Neuronal stem cell (in vitro differentiated cells): ENCODE measurements around the gene P3H2. TPM values are rescaled to one million over a fixed set of nuclear protein-coding genes. Genes with fewer than 3 reads are reported as not detected.

Source experiments
- DNase-seq: peaks from one replicate; pipeline ENCODE4 v3.0.0-alpha.2; 2013; ENCODE audit warnings: low spot score
- H2AFZ ChIP-seq: one replicate; pipeline ENCODE4 v1.6.1; 2013; ENCODE audit warnings: mild to moderate bottlenecking, low read length, inconsistent platforms
- H2AK5ac ChIP-seq: 2 replicates; pipeline ENCODE4 v1.6.1; 2013; ENCODE audit warnings: low read depth, mild to moderate bottlenecking, inconsistent platforms, low read length, moderate library complexity, mixed read lengths
- H2BK120ac ChIP-seq: 2 replicates; pipeline ENCODE4 v1.6.1; 2013; ENCODE audit warnings: low read depth, mild to moderate bottlenecking, inconsistent platforms, low read length, moderate library complexity, mixed read lengths
- H2BK12ac ChIP-seq: one replicate; pipeline ENCODE4 v1.6.1; 2013; ENCODE audit warnings: low read length, inconsistent platforms
- H2BK15ac ChIP-seq: 2 replicates; pipeline ENCODE4 v1.6.1; 2013; ENCODE audit warnings: mild to moderate bottlenecking, low read length, inconsistent platforms, mixed read lengths
- H2BK5ac ChIP-seq: one replicate; pipeline ENCODE4 v1.6.1; 2013; ENCODE audit warnings: inconsistent platforms, mild to moderate bottlenecking, low read length, moderate library complexity
- H3K14ac ChIP-seq: one replicate; pipeline ENCODE4 v1.6.1; 2013; ENCODE audit warnings: low read length, inconsistent platforms
- H3K18ac ChIP-seq: 2 replicates; pipeline ENCODE4 v1.6.1; 2013; ENCODE audit warnings: low read length, inconsistent platforms
- H3K23ac ChIP-seq: 2 replicates; pipeline ENCODE4 v1.6.1; 2013; ENCODE audit warnings: low read depth, mild to moderate bottlenecking, mixed read lengths, low read length, inconsistent platforms; ENCODE audit not compliant: poor library complexity
- H3K27ac ChIP-seq: replicated peaks from 3 replicates; pipeline ENCODE4 v1.5.1; 2013; ENCODE audit warnings: low read length, inconsistent platforms
- H3K27me3 ChIP-seq, 3 experiments: 2 replicates each; pipeline ENCODE4 v1.6.1; 2013; ENCODE audit warnings: low read length in 3 of 3, mild to moderate bottlenecking in 2 of 3, inconsistent platforms in 1 of 3, low read depth in 1 of 3, mixed read lengths in 1 of 3, moderate library complexity in 1 of 3; ENCODE audit not compliant: control insufficient read depth in 3 of 3, insufficient read depth in 3 of 3
- H3K36me3 ChIP-seq, 2 donors: replicated peaks in 1 of 2; 2 replicates each; pipeline ENCODE4 v1.6.1; 2013; ENCODE audit warnings: low read length in 2 of 2; ENCODE audit not compliant: control insufficient read depth in 2 of 2, insufficient read depth in 2 of 2
- H3K4ac ChIP-seq: 2 replicates; pipeline ENCODE4 v1.6.1; 2013; ENCODE audit warnings: inconsistent platforms, mild to moderate bottlenecking, low read length, moderate library complexity
- H3K4me1 ChIP-seq, 2 donors: 1 replicate in 1 of 2; 2 replicates in 1 of 2; pipeline ENCODE4 v1.6.1; 2013; ENCODE audit warnings: low read length in 2 of 2, low read depth in 1 of 2; ENCODE audit not compliant: control insufficient read depth in 2 of 2, insufficient read depth in 1 of 2
- H3K4me2 ChIP-seq: one replicate; pipeline ENCODE4 v1.6.1; 2013; ENCODE audit warnings: mild to moderate bottlenecking, low read length, inconsistent platforms; ENCODE audit not compliant: insufficient read depth, poor library complexity, severe bottlenecking
- H3K4me3 ChIP-seq, 2 donors: 2 replicates each; pipeline ENCODE4 v1.5.1; 2013; ENCODE audit warnings: low read length in 2 of 2, mild to moderate bottlenecking in 2 of 2, inconsistent platforms in 1 of 2, moderate library complexity in 1 of 2
- H3K79me1 ChIP-seq: one replicate; pipeline ENCODE4 v1.6.1; 2013; ENCODE audit warnings: low read depth, mild to moderate bottlenecking, inconsistent platforms, low read length, moderate library complexity
- H3K9ac ChIP-seq: one replicate; pipeline ENCODE4 v1.6.1; 2013; ENCODE audit warnings: mild to moderate bottlenecking, low read depth, low read length, inconsistent platforms; ENCODE audit not compliant: poor library complexity
- H3K9me3 ChIP-seq, 2 donors: replicated peaks in 1 of 2; 2 replicates each; pipeline versions ENCODE3 to v1.6.1; 2013; ENCODE audit warnings: low read length in 2 of 2, mild to moderate bottlenecking in 2 of 2, inconsistent platforms in 1 of 2, low read depth in 1 of 2, mixed read lengths in 1 of 2, moderate library complexity in 1 of 2; ENCODE audit not compliant: control insufficient read depth in 2 of 2, insufficient read depth in 1 of 2
- H4K8ac ChIP-seq: one replicate; pipeline ENCODE4 v1.6.1; 2013; ENCODE audit warnings: low read depth, mild to moderate bottlenecking, inconsistent platforms, low read length, moderate library complexity
- H4K91ac ChIP-seq: one replicate; pipeline ENCODE4 v1.6.1; 2013; ENCODE audit warnings: low read length, low read depth, mild to moderate bottlenecking, inconsistent platforms; ENCODE audit not compliant: poor library complexity
- WGBS, 2 donors: extraction: QIAGEN DNeasy Blood & Tissue Kit; methylation state at CpG; one replicate each; pipeline ENCODE4 v1.1.7; 2013; ENCODE audit warnings: missing lambda C conversion rate in 2 of 2, mixed read lengths in 1 of 2; ENCODE audit not compliant: insufficient read length in 2 of 2, insufficient replicate concordance in 1 of 2; ENCODE audit errors: extremely low coverage in 2 of 2; 5-methylcytosine and 5-hydroxymethylcytosine counted together
- polyA plus RNA-seq, 2 experiments: library from polyadenylated mRNA; stranded (reverse); fragments of 200-250 nt; gene quantifications; one replicate each; pipeline ENCODE4 v1.2.3, GENCODE V29; 2013

P3H2 gene, protein sequence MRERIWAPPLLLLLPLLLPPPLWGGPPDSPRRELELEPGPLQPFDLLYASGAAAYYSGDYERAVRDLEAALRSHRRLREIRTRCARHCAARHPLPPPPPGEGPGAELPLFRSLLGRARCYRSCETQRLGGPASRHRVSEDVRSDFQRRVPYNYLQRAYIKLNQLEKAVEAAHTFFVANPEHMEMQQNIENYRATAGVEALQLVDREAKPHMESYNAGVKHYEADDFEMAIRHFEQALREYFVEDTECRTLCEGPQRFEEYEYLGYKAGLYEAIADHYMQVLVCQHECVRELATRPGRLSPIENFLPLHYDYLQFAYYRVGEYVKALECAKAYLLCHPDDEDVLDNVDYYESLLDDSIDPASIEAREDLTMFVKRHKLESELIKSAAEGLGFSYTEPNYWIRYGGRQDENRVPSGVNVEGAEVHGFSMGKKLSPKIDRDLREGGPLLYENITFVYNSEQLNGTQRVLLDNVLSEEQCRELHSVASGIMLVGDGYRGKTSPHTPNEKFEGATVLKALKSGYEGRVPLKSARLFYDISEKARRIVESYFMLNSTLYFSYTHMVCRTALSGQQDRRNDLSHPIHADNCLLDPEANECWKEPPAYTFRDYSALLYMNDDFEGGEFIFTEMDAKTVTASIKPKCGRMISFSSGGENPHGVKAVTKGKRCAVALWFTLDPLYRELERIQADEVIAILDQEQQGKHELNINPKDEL
- 3.1 TPM for polyA plus RNA-seq (2013, experiment 1 of 2)
- polyA plus RNA-seq (2013, experiment 2 of 2) = 2.9 TPM

DNA sequence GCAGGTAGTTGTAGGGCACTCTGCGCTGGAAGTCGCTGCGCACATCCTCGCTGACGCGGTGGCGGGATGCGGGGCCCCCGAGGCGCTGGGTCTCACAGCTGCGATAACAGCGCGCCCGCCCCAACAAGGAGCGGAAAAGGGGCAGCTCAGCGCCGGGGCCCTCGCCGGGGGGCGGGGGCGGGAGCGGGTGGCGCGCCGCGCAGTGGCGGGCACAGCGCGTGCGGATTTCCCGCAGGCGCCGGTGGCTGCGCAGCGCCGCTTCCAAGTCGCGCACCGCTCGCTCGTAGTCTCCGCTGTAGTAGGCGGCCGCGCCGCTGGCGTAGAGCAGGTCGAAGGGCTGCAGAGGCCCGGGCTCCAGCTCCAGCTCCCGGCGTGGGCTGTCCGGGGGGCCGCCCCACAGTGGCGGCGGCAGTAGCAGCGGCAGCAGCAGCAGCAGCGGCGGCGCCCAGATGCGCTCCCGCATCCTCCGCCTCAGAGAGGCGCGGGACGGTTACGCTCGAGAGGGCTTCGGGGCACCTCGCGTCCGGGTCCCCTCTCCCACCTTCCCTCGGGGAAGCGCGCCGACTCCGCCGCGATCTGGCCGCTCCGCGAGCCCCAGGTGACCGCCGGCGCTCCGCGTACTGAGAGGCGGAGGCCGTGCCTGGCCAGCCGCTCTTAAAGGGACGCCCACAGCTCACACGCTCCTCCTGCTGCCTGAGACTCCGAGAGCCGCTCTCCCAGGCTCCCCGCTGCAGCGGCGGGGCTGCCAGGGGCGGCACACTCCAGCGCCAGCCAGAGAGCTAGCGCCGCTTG lies at the start of gene P3H2:
P3H2 (minus strand) TSS at position 629 of the 792 bp plus-strand sequence; CDS start at position 463, 166 bp downstream.
- H3K4ac ChIP-seq = no peak within 1 kb of the TSS
- H2AK5ac ChIP-seq = no peak within 1 kb of the TSS
- H2AFZ ChIP-seq = peak within 1 kb of the TSS; percentile 99
- peak within 1 kb of the TSS; percentile 61 for H3K14ac ChIP-seq
- H3K4me2 ChIP-seq = peak within 1 kb of the TSS; percentile 91
- no peak within 1 kb of the TSS for H2BK120ac ChIP-seq
- no peak within 1 kb of the TSS for H4K91ac ChIP-seq
- peak within 1 kb of the TSS; percentile 45 for H2BK15ac ChIP-seq
- peak within 1 kb of the TSS; percentile 48 for H2BK5ac ChIP-seq
- peak within 1 kb of the TSS; percentile 29 for H3K23ac ChIP-seq
- peak within 1 kb of the TSS; percentile 95 for H3K18ac ChIP-seq
- H3K27me3 ChIP-seq = no peaks in the 10 kb centered on the region
- peak within 1 kb of the TSS; percentile 79 for H3K9ac ChIP-seq
- H3K36me3 ChIP-seq = no peaks in the 10 kb centered on the region
- no peaks in the 10 kb centered on the region for H3K9me3 ChIP-seq
- H3K79me1 ChIP-seq = no peaks in the 10 kb centered on the region
- H3K4me3 ChIP-seq = peak within 1 kb of the TSS; percentile 73 to 92
- peaks cover 5 to 9% of the 10 kb centered on the region in 2 donors for H3K4me1 ChIP-seq
- peak within 1 kb of the TSS; percentile 36 for H3K27ac ChIP-seq
- DNase-seq = peak; percentile 80
- no CpG with 5 or more reads among the region's 100 CpGs for WGBS, 2 donors
- no peak within 1 kb of the TSS for H4K8ac ChIP-seq
- no peak within 1 kb of the TSS for H2BK12ac ChIP-seq

DNA sequence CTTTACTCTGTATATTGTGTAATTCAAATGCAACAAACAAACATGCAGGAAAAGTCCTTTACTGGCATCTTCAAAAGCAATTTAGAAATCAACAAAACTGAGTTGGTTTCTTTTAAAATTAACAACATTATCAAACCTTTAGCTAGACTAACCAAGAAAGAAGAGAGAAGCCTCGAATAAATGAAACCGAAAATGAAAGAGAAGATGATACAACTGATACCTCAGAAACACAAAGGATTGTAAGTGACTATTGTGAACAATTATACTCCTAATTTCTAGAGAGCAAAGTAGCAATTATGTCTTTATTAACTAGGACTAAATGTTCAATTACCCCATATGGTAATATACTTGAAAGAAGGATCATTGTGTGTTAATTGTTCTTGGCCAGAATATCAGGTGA lies 49.2 kb upstream of the P3H2 start:
- Histone ChIP-seq H4K8ac (no peak overlapping the region), H2BK5ac (no peak overlapping the region), H3K79me1 (no peaks in the 10 kb centered on the region), H3K4me2 (no peak overlapping the region), H3K36me3 (no peaks in the 10 kb centered on the region), H4K91ac (no peak overlapping the region), H2AFZ (no peak overlapping the region), H3K9ac (no peak overlapping the region), H3K4me3 (no peak overlapping the region), H3K27ac (no peak overlapping the region), H3K27me3 (no peaks in the 10 kb centered on the region), H3K18ac (no peak overlapping the region), H3K23ac (no peak overlapping the region), H2BK12ac (no peak overlapping the region), H2BK15ac (no peak overlapping the region), H3K9me3 (no peaks in the 10 kb centered on the region), H3K4ac (no peak overlapping the region), H3K14ac (no peak overlapping the region), H3K4me1 (no peaks in the 10 kb centered on the region), H2BK120ac (no peak overlapping the region), H2AK5ac (no peak overlapping the region)
- no peak for DNase-seq
- no CpG with 5 or more reads among the region's 2 CpGs for WGBS, 2 donors

DNA sequence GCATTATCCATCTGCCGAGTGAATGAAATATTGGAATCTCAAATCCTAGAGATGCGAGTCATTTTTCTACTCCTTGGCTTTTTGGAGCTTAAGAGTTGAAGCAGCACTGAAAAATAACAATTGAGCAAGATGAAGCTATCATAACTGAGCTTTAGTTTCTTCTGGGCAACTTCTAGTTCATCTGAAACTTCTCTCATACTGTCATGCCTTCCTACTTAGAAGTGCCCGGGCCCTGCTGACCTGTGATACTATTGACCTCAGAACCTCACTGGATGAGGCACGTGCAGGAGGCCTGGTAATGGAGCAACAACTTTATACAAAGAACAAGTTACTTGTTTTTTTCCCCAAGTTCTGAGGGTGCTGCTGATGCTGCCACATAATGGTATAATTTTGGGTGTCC lies 48.5 kb upstream of the P3H2 start:
- Histone ChIP-seq H2BK120ac (no peak overlapping the region), H3K14ac (no peak overlapping the region), H3K36me3 (no peaks in the 10 kb centered on the region), H3K18ac (no peak overlapping the region), H2BK12ac (no peak overlapping the region), H2BK15ac (no peak overlapping the region), H3K79me1 (no peaks in the 10 kb centered on the region), H2AK5ac (no peak overlapping the region), H3K9me3 (no peaks in the 10 kb centered on the region), H4K8ac (no peak overlapping the region), H3K23ac (no peak overlapping the region), H3K9ac (no peak overlapping the region), H3K4me3 (no peak overlapping the region), H2BK5ac (no peak overlapping the region), H3K27me3 (no peaks in the 10 kb centered on the region), H3K4me2 (no peak overlapping the region), H3K4me1 (no peaks in the 10 kb centered on the region), H2AFZ (peak overlapping the region; percentile 50), H3K27ac (no peak overlapping the region), H3K4ac (no peak overlapping the region), H4K91ac (no peak overlapping the region)
- WGBS, 2 donors = no CpG with 5 or more reads among the region's 4 CpGs
- no peak for DNase-seq
